GM19351 (cell line): ENCODE data around the gene COL13A1.

ENCODE experiments used
- ATAC-seq: cut with Tn5 transposase; IDR thresholded peaks from one replicate; pipeline ENCODE4 v1.9.1; 2021; ENCODE audit warnings: mild to moderate bottlenecking, moderate library complexity; ENCODE audit not compliant: unreplicated experiment

The COL13A1 gene

DNA sequence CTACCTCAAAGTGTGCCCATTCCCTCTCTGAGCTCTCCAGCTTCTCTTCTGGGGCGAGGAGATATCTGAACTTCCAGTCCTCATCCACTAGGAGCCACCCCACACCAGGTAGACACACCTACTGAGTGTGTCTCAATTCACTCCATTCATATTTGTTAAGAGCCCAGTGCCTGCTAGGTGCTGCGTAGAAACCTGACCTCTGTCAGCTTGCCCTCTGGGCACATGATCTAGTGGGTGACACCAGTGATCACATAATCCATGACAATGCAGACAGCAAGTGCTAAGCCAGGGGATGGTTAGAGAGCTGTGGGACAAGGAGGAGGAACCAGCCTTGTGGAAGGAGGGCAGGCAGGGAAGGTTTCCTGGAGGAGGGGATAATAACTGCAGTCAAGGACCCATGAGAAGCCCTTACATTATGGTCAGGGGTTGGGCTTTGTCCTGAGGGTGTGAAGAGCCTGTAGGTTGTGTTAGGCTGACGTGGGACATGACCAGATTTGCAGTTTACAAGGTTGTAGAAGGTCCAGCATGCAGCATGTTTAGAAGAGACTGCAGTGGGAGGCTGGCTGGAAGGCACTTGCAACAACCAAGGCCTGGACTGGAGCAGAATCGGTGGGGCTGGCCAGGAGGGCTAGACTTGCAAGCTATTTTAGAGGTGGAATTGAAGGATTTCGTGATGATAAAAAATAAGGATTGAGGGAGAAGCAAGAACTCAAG lies 81.8 kb downstream of the COL13A1 start:
- ATAC-seq, result no peak

DNA sequence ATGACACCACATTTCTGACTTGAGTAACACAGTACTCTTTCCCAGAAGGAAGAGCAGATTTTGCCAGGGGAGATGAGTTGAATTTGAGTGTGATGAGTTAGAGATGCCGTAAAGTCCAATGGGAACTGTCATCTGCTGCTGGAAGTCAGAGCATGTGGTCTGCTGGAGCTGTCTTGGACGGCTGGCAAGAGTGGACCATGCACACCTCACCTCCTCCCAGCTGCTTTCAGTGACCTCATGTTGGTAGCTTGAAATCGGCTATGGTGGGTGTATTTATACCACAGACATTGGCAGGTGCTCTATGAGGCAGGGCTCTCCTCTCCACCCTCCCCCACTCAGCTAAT lies 82.3 kb downstream of the COL13A1 start:
- ATAC-seq, result no peak

DNA sequence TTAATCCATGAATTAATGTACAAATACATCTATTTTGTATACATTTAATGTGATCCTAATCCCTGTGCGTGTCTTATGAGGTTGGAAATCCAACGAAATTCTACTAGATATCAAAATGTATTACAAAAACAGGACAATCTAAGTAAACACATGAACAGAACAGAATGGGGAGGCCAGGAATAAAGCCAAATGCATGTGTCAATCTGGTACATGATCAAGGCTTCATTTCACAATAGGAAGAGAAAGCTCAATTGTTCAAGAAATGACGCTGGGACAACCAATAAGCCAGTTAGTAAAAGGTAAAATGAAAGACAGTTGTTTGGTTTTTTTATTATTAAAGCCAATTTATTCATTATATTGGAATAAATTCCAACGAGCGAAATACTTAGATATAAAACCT lies 83.0 kb downstream of the COL13A1 start:
- no peak for ATAC-seq

DNA sequence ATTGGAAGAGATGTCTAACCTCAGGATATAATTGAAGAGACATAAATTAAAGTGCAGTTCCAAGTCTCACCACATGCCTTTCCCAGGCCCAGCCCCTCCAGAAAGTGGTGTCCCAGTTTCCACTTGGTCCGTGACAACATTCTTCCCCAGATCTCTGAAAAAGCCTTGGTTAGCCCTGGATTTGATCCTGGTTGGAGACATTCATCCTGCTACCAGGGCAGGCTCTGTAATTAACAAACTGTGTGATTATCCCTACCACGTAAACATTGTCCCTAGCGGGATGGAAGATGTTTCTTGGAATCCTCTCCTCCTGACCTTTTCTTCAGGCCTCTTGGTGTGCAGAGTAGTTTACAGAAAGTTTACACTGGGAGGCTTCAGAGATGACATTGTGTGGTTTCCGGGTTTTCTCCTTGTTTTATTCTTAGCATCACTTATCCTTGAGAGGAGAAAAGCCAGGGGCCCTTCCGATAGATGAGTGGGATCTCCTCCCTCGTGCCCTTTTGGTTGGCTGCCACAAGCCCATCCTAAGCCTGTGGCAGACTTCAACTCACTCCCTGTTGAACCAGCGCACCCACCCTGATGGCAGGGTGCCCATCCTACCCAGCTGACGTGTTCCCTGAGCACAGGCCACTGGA lies 83.8 kb downstream of the COL13A1 start:
- ATAC-seq, result no peak

DNA sequence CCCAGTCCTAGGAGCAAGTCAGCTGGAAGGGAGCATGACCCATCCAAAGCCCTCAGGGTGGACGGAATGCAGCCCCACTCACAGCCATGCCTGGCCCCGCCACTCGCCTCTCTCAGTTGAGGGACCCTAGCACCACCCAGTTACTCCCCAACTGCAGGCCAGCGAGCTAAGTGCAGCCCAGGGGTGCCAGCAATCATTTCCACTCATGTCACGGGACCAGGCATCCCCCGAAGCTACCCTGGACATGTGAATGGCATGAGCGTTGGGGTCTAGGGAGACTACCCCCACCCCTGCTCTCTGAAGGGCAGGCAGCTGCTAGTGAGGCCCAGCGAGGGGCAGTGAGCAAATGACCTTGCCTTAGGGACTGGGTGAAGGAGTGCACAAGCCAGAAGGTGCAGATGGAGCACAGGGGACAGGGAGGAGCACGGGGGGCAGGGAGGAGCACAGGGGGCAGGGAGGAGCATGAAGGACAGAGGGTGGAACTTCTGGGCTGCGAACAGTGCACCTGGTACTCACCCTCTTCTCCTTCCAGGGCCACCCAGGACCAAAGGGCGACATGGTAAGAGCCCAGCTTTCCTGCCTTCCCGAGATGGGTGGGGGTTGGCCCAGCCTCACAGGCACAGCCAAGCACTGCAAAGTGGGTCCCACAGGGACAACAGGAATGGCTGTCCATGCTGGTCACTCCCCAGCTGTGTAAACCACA lies 87.3 kb downstream of the COL13A1 start:
- no peak for ATAC-seq

DNA sequence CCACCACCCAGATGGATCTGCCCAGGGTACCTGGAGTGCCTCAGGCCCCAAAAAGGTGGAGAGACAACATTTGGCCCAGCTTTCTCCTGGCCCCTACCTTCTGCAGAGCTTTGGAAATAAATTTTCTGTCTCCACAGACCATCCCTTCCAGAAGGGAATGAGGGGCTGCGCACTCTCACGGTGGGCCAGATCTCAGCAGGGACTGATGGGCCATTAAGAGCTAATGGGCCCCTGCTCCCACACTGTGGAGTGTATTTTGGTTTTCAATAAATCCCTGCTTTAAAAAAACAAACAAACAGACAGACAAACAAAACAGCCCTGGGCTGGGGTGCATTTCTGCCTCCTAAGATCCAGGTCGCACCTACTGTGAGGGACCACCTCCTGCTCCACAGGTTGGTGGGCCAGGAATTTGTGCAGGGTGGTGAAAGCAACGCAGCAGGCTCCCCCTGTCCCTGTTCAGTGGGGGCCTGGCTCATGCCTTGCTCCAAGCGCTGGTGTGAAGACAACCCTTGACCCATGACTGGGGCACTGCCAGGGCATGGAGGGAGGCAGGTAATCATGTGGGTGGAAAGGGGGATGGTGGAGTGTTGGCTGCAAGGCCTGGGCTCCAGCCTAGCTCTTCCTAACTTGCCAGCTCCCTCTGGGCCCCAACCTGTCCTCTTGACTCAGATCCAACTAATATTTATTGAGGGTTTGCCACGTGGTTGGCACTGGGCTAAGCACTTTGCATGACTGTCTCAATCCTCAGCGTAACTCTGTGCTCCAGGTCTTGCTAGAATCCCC lies 88.5 kb downstream of the COL13A1 start:
- no peak for ATAC-seq

DNA sequence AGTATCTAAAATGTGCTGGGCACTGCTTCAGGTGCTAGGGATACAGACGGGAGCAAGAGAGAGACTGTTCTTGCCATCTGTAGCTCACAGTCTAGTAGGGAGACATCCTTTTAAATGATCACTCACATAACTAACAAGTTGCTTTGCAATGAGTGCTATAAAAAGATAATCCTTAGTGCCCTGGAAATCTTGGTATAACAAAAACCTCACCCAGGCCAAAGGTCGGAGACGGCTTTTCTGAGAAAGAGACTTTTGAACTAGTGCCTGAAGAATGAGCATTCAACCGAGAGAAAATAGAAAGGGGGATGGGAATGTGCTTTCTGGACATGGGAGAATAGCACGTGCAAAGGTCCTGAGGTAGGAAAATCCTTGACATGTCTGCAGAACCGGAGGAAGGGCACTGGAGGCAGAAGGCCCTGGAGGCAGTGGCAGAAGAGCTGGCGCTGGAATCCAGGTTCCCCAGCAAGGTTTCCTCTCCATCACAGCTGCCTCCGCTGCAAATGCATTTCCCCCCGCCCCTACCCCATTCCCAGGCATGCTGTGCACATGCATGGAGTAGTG lies 89.4 kb downstream of the COL13A1 start:
- no peak for ATAC-seq

DNA sequence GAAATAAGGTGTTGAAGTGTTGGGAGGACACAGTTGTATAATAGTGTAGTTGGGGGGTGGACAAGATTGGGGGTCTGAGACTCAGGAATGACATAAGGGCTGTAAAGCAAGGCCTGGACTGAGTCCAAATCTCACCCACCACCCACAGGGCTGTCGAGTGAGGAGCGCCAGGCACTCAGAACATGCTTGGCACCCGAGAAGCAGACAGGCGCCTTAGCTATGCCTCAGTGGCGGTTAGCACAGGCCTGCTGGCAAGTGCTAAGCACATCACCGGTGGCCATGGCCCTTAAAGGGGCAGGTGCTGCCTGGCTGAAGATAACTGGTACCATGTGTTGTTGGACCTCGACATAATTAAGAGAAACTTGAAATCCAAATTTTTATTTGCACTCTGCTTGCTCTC lies 90.7 kb downstream of the COL13A1 start:
- ATAC-seq, result no peak

DNA sequence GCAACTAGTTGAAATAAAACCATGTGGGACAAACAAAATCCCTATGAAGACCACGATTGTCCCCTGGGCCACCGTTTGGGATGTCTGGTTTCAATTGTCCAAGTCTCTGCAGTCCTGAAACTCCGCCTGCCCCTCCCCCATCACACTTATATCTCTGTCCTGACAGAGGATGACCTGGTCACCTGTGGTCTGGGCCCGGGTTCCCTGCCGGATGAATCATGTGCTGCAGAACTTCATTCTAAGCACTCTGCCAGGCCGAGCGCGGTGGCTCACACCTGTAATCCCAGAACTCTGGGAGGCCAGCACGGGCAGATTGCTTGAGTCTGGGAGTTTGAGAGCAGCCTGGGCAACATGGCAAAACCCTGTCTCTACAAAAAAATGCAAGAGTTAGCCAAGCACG lies 91.1 kb downstream of the COL13A1 start:
- no peak for ATAC-seq

DNA sequence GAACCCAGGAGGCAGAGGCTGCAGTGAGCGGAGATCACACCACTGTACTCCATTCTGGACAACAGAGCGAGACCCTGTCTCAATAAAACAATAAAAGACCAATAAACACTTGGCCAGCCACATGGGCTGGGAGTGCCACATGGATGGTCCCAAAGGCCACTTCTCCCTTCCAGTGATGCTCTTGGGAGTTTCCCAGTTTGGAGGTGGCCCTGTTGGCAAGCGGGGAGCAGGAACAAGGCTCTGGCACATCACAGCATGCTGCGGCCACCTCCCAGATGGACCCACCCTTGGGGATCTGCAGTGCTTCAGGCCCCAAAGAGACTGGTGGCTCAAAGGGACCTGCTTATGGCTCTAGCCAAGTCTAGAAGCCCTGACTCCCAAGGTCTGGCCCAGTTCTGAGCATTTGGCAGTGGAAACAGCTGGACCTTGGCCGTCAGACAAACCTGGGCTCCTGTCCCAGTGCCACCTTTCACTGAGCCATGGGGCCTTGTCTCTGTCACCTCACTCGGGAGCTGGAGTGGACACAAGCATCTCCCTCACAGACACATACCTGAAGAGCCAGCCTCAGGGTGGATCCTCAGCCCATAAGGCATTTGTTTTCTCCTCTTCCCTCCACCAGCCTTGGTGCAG lies 91.7 kb downstream of the COL13A1 start:
- no peak for ATAC-seq

DNA sequence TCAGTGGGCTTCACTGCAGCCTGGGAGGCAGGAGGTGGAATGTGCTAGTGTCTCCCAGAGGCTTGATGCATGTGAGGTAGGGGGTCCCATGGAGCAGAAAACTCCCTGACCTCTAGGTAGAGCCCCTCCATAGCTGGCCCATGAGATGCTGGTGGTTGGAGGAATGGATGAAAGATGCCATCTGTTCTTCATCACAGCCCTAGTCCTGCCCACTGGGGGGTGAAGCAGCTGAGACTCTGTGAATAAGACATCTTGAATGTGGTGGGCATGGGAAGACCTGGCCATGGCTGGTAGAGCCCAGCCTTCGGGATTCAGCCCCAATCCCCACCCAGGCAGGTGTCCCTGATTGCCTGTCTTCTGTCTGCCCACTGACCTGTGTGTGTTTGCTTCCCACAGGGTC lies 92.5 kb downstream of the COL13A1 start:
- no peak for ATAC-seq

DNA sequence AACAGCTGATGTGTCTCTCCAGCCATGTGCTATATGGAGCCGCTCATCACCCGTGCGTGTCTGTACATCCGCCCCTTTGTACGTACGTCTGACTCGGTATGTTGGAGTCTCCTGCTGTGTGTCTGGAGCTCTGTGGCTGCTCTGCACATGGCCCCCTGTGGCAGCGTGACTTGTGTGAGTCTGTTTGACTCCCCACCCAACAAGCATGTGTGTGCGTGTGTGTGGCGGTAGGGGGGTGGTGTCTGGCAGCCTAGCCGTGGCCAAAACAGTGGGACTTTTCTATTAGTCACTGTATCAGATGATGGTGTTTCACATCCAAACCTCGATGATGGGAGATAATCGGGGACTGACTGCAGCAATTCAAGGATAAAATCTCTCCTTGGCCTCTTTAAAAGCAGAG lies 94.1 kb downstream of the COL13A1 start:
- ATAC-seq, result no peak

DNA sequence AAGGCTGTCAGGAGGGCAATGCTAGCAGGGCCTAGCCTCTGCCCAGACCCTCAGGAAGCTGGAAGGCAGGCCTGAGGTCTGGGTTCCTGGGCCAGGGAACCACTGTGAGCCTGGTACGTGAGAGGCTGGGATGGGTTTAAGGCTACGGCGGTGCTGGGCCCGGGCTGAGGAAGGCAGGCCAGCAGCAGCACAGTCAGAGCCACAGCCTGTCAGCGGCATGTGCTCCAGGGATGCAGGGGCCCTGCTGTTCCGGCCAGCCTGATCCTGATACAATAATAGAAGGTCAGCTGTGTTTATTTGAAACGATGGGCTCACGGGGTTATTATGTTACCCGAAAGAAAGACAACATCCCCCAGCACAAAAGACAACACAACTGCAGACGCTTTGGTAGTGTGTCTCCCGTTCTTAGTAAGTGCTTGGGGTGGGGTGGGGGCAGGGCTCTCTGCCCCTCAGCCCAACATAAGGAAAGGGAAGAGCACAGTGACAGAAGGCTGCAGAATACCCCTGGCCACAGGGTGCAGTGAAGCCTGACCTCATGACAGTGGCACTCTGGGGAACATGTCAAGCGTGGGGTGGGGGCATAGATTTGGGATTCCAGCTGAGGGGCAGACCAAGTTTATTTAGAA lies 95.0 kb downstream of the COL13A1 start:
- no peak for ATAC-seq

DNA sequence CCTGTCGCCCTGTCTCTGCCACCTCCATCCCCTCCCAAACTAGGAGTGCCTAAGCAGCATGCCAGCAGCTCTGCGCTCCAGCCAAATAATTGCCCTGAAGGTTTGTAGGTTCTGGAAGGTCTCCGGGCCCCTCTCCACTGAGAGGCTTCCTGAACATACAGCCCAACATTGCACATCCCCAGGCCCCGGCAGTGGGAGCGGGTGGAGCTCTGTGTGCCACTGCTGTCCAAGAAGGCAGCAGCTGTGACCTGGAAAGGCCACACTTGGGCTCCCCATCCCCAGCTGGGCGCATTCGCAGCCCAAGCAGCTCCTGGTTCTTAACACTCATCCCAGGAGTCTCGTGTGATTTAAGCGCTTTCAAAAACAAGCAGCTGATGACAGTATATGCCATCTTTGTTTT lies 95.7 kb downstream of the COL13A1 start:
- no peak for ATAC-seq

DNA sequence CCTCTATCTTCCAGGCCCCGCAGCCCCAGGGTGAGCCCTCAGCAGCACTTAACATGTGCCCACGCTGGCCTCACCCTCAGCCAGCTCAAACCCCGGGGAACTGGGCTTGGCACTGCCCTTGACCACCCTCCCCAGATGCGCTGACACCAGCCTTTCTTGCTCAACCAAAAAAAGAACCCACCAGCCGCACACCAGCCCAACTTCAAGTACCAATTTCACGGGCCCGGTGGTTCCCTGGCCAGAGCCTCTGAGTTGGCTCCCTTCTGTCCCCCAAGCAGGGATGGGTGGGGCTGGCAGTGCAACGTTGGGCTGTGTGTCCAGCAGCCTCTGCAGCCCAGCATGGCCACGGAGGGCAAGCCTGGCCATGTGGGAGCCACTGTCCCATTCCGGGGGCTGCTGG lies 96.3 kb downstream of the COL13A1 start:
- no peak for ATAC-seq

DNA sequence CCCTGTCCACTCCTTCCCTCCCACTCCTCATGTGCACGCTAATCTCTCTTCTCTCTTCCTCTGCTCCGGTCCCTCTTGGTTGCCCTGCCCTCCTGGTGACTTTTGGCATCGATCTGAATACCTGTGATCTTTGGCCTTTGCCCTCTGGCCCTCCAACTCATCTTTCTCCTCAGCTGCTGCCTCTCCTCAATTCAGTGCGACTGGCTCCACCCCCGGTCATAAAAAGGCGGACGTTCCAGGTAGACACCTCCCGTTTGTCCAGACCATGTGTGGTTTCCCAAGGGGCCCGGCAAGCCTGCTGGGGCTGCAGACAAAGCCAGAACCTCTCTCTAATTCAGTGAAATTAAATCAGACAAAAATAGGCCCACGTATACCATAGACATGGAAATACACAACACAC lies 96.8 kb downstream of the COL13A1 start:
- no peak for ATAC-seq

DNA sequence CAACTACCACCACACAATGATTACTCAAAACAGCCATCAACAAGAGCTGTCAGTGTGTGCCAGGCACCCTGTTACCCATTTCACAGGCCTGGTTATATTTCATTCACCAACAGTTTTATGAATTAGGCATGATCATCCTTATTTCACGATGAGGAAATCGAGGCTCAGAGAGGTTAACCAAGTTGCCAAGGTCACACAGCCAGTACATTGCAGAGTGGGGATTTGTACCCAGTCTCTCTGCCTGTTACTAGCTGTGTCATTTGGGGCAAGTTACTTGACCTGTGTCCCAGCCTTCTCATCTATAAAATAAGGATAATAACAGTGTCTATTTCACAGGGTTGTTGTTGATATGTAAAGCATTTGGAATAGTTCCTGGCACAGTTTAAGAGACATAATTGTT lies 97.2 kb downstream of the COL13A1 start:
- no peak for ATAC-seq

DNA sequence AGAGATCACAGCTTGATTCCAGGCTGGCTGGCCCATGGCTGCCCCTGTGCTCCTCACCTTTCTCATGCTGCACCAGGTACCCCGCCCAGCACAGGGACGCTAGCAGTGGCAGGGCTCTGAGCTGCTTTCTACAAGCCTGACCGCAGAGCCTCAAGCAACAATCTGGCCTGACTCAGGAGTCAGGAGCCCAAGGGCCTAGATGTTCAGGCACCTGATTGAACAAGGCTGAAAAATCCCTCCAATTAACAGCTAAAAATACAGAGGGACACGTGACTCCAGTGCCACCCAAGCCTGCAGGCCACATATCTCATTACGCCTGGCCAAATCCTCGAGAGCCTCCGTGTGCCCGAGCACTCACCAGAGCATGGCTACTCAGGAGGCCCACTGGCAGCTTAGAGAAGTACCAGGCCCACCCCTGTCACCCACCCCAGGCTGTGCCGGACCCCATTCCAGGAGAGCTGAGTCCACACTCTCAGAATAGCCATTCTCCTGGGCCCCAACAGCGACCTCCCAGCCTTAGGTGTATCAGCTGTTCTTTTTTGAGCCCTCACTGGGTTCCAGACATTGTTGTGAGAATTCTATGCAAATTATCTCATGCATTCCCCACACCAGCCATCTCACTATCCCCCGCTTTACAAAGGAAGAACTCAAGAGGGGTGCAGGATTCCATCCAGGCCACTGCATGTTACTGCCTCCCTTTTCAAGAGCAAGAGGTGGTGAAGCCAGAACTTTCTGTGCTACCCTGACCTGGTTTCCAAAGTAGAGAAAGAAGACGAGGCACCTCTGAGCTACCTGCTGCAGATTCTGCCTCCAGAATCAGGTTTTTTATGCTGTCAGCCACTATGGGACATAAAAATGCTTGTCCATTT lies 98.3 kb downstream of the COL13A1 start:
- ATAC-seq, result no peak

DNA sequence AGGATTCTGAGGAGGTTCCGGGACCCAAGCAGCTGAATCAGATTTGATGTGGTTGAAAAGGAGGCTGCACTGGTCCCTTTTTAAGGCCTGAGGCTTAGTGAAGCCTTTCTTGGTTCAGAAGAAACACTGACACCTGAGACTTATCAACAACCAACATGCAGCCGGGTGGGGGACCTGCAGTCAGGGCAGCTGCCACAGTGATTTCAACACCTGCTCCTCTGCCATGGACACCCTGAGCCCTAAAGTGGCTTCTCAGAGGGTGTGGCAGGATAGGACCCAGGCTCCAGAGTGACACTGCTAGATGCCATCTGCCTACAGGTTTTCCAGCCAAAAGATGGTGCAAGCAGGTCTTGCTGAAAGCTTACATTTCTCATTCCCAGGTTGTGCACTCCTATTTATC lies 99.3 kb downstream of the COL13A1 start:
- ATAC-seq, result no peak
